GM12873 (cell line): Measurements from ENCODE around the gene FGF12.

Source experiments
- TF ChIP-seq, protein P1 (sequence below): IDR thresholded peaks from 2 replicates; pipeline ENCODE4 v1.5.1; 2012; ENCODE audit warnings: low read depth, mild to moderate bottlenecking, moderate library complexity, low read length, control low read depth; ENCODE audit not compliant: insufficient read depth; ENCODE audit errors: missing control alignments

Gene FGF12

DNA sequence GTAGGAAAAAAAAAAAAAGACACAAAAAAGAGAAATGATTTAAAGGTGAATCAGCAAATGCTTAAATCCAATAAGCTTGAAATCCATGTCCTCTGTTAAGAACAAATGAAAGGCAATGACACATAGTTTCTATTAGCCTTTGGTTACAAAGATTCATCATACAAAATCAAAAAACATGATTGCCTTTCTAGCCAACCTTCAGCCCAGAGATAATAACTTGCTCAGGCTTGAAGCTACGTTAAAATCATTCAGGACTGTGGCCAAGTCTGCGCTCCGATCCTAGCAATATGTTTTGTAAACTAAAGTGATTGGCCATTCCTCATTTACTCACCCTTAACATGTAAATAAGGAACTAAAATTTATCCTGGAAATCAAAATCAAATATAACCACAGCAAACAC, 556.7 kb downstream of the FGF12 start:
- TF ChIP-seq, protein P1, sequence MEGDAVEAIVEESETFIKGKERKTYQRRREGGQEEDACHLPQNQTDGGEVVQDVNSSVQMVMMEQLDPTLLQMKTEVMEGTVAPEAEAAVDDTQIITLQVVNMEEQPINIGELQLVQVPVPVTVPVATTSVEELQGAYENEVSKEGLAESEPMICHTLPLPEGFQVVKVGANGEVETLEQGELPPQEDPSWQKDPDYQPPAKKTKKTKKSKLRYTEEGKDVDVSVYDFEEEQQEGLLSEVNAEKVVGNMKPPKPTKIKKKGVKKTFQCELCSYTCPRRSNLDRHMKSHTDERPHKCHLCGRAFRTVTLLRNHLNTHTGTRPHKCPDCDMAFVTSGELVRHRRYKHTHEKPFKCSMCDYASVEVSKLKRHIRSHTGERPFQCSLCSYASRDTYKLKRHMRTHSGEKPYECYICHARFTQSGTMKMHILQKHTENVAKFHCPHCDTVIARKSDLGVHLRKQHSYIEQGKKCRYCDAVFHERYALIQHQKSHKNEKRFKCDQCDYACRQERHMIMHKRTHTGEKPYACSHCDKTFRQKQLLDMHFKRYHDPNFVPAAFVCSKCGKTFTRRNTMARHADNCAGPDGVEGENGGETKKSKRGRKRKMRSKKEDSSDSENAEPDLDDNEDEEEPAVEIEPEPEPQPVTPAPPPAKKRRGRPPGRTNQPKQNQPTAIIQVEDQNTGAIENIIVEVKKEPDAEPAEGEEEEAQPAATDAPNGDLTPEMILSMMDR: no peak

DNA sequence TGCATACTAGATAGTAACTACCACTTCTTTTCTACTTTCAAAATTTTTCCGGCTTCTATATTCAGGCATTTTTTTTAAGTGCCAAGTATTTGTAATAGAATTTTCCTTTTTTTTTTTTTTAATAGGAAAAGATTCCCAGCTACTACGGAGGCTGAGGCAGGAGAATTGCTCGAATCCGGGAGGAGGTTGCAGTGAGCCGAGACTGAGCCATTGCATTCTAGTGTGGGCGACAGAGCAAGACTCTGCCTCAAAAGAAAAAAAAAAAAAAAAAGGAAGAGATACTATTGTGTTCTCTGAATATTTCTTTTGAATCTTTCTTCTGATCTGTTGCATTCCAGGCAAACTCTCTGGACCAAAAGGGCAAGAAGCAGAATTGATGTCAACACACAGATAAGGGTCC, 557.3 kb downstream of the FGF12 start:
- TF ChIP-seq, protein P1: no peak

DNA sequence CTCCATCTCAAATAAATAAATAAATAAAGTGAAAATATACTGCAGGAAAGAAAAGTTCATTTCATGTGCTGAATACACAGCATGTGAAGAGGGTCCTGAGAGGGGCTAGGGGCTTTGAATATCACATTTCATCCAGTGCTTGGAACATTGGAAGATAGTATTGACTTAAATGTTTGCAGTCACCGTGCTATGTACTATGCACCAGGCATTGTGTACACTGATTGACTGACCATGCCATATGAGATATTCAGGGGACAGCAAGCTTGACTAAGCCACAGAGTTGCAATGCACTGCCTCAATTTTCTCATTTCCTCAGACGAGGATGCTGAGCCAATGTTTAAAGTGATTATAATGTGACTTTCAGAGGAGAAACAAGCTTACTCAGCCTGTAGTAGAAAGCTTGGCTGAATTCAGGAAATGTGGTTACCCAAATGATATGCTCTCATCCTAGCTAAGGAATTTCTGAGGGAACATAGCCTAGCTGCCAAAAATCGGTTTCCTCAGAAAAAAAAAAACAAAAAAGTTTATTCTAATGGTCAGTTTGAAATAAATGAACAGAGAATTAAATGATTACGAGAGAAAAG, 557.9 kb downstream of the FGF12 start:
- TF ChIP-seq, protein P1: no peak

DNA sequence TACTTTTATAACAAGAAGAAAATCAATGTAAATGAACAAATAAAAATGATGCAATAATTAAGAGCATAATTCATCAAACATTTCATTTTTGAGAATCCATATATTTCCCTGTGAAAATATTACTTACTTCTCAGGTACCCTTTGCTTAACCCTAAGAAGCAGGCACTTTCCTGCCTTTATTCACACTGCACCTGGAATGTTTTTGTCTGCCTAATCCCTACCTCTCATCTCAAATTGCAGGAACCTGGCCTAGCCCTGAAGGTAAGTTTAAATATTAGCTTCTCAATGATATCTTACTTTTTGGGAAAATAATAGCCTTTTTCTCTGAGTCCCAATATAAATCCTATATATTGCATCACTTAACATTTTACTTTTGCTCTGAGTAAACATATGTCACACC, 559.1 kb downstream of the FGF12 start:
- TF ChIP-seq, protein P1: no peak

DNA sequence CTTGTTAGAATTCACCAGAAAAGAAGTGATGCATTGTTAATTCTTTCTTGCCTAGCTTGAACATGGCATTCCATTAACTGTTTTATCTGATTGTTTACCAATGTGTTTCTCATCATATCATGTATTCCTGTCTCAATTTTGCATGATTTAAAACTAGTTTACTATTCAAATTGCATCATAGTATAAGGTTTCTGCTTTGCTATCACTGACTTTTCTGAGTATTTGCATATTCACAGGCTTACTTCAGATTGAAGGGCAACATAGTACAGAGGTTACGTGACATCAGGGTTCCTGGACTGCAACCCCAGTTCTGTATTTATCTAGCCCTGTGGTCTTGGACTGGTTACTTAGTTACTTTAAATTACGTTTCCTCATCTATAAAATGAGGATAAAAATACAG, 561.8 kb downstream of the FGF12 start:
- TF ChIP-seq, protein P1: no peak

DNA sequence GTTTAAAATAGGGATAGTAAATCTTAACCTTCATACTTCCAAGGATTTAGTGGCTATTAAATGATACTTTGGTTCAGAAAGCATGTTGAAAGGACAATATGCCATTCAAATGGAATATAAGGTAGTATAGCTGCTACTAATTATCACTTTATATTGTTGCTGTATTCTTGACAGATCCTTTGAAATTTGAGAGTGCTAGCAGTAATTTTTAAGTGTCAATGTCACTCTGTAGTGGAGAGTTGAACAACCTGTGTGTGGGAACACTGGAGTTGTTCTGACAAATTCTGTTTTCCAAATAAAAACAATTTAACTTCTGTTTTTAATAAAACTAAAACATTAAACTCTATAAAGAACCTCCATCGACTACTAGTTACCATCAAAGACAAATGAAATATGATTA, 565.7 kb downstream of the FGF12 start:
- TF ChIP-seq, protein P1: no peak

DNA sequence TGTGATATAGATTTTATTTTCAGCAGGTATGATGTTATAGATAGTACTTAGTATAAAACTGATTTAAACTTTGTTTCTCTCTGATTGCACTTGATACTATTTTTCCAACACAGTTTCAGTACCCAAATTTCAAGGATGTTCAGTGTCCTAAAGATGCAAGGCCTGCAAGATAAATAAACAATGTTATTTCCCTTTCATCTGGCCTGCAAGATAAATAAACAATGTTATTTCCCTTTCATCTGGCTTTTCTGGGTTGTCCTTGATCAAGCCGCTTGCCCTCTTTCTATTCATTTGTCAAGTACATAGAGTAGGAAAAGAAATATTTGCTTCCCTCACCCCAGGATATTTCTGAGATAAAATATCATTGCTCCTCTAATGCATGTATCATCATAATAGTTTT, 571.0 kb downstream of the FGF12 start:
- TF ChIP-seq, protein P1: no peak
